SK-N-SH treated with all-trans-retinoic acid at 6 μM for 48 hours (cell line): ENCODE data around the gene FHOD3.

Experiments used
- ATAC-seq: fragments of 200-7000 bp; cut with Tn5 transposase; 3 replicates; pipeline ENCODE4 v1.9.1; 2020; ENCODE audit warnings: mild to moderate bottlenecking, moderate library complexity
- CREB5 ChIP-seq: fragments of 250-450 bp; sonication (Bioruptor Pico); IDR thresholded peaks from 2 replicates; pipeline ENCODE4 v1.5.1; 2020; ENCODE audit warnings: low read depth, mild to moderate bottlenecking, moderate library complexity
- CSRNP3 ChIP-seq: fragments of 250-450 bp; sonication (Bioruptor Pico); IDR thresholded peaks from 2 replicates; pipeline ENCODE4 v1.5.1; 2021; ENCODE audit warnings: mild to moderate bottlenecking, moderate library complexity
- ESRRG ChIP-seq: fragments of 250-450 bp; sonication (Bioruptor Pico); IDR thresholded peaks from 2 replicates; pipeline ENCODE4 v1.6.1; 2021; ENCODE audit warnings: mild to moderate bottlenecking
- ISL1 ChIP-seq: fragments of 250-450 bp; sonication (Bioruptor Pico); IDR thresholded peaks from 2 replicates; pipeline ENCODE4 v2.1.2; 2022; ENCODE audit warnings: mild to moderate bottlenecking, moderate library complexity
- OSR1 ChIP-seq: fragments of 250-450 bp; sonication (Bioruptor Pico); IDR thresholded peaks from 2 replicates; pipeline ENCODE4 v1.8.0; 2022; ENCODE audit warnings: moderate library complexity, mild to moderate bottlenecking, inconsistent platforms
- PATZ1 ChIP-seq: fragments of 250-450 bp; sonication (Bioruptor Pico); IDR thresholded peaks from 2 replicates; pipeline ENCODE4 v1.8.0; 2020; ENCODE audit warnings: mild to moderate bottlenecking, moderate library complexity, borderline replicate concordance
- POU6F1 ChIP-seq: fragments of 250-450 bp; sonication (Bioruptor Pico); IDR thresholded peaks from 2 replicates; pipeline ENCODE4 v1.8.0; 2021; ENCODE audit warnings: low read depth, mild to moderate bottlenecking, moderate library complexity, borderline replicate concordance
- PPARA ChIP-seq: fragments of 250-450 bp; sonication (Bioruptor Pico); IDR thresholded peaks from 2 replicates; pipeline ENCODE4 v1.5.0; 2020; ENCODE audit warnings: mild to moderate bottlenecking, borderline replicate concordance
- RARB ChIP-seq: fragments of 250-450 bp; sonication (Bioruptor Pico); IDR thresholded peaks from 2 replicates; pipeline ENCODE4 v1.8.0; 2021; ENCODE audit warnings: mild to moderate bottlenecking, moderate library complexity
- SNAI2 ChIP-seq: fragments of 250-450 bp; sonication (Bioruptor Pico); IDR thresholded peaks from 2 replicates; pipeline ENCODE4 v1.5.0; 2020; ENCODE audit warnings: mild to moderate bottlenecking, moderate library complexity
- TCF4 ChIP-seq: fragments of 250-450 bp; sonication (Bioruptor Pico); IDR thresholded peaks from 2 replicates; pipeline ENCODE4 v1.8.0; 2021; ENCODE audit warnings: mild to moderate bottlenecking, moderate library complexity, borderline replicate concordance
- TOX ChIP-seq: fragments of 250-450 bp; sonication (Bioruptor Pico); IDR thresholded peaks from 2 replicates; pipeline ENCODE4 v1.8.0; 2021; ENCODE audit warnings: mild to moderate bottlenecking, moderate library complexity, borderline replicate concordance
- TSHZ2 ChIP-seq: fragments of 250-450 bp; sonication (Bioruptor Pico); IDR thresholded peaks from 2 replicates; pipeline ENCODE4 v1.5.0; 2020; ENCODE audit warnings: mild to moderate bottlenecking, moderate library complexity
- ZC3H10 ChIP-seq: fragments of 250-450 bp; sonication (Bioruptor Pico); IDR thresholded peaks from 2 replicates; pipeline ENCODE4 v1.5.1; 2021; ENCODE audit warnings: mild to moderate bottlenecking, moderate library complexity
- ZFP3 ChIP-seq: fragments of 250-450 bp; sonication (Bioruptor Pico); IDR thresholded peaks from 2 replicates; pipeline ENCODE4 v1.5.0; 2020; ENCODE audit warnings: mild to moderate bottlenecking, moderate library complexity
- ZNF565 ChIP-seq: fragments of 450-650 bp; formaldehyde crosslinking; conservative IDR thresholded peaks from 2 replicates; pipeline ENCODE4 v1.5.0; 2020; ENCODE audit warnings: low read depth, mild to moderate bottlenecking, moderate library complexity
- ZNF70 ChIP-seq: fragments of 450-650 bp; formaldehyde crosslinking; IDR thresholded peaks from 2 replicates; pipeline ENCODE4 v1.5.0; 2020; ENCODE audit warnings: mild to moderate bottlenecking, moderate library complexity
- ZNF8 ChIP-seq: fragments of 450-650 bp; formaldehyde crosslinking; IDR thresholded peaks from 2 replicates; pipeline ENCODE4 v1.5.0; 2020; ENCODE audit warnings: mild to moderate bottlenecking, moderate library complexity

Gene FHOD3

GRCh38 chr18:36525913-36526312, 228.4 kb downstream of the FHOD3 start:
- TF ChIP-seq PATZ1 (CRISPR knock-in tag) (no peak), CSRNP3 (CRISPR knock-in tag) (no peak), TCF4 (CRISPR knock-in tag) (no peak), CREB5 (CRISPR knock-in tag) (no peak), RARB (CRISPR knock-in tag) (no peak), PPARA (CRISPR knock-in tag) (no peak), TOX (CRISPR knock-in tag) (no peak), ZFP3 (CRISPR knock-in tag) (no peak), OSR1 (no peak), ZNF8 (CRISPR knock-in tag) (no peak), POU6F1 (no peak), ISL1 (CRISPR knock-in tag) (no peak), ZC3H10 (no peak)
- no peak for ATAC-seq

GRCh38 chr18:36526611-36527010, 229.1 kb downstream of the FHOD3 start:
- ATAC-seq = no peak
- no peak for TF ChIP-seq CSRNP3 (CRISPR knock-in tag)
- no peak for TF ChIP-seq ZNF70
- TF ChIP-seq ZNF565 (CRISPR knock-in tag) = no peak
- TF ChIP-seq TSHZ2 = no peak
- TF ChIP-seq CREB5 (CRISPR knock-in tag) = no peak
- no peak for TF ChIP-seq TCF4 (CRISPR knock-in tag)
- TF ChIP-seq POU6F1 = no peak
- TF ChIP-seq PPARA (CRISPR knock-in tag) = no peak
- TF ChIP-seq ZC3H10 = no peak
- no peak for TF ChIP-seq ZFP3 (CRISPR knock-in tag)
- TF ChIP-seq SNAI2 = no peak
- no peak for TF ChIP-seq ESRRG (CRISPR knock-in tag)
